Activated T-helper 1 cell treated with Interleukin-2 at 50 U/mL for 16 hours (primary cell): Measurements from ENCODE around the gene TRIM29.
"Not testable (repeated sequence)": the region's sequence is repeated elsewhere in the genome, so short reads cannot be mapped to it uniquely, and the experiment has no call there.

Source experiments
- DNase-seq: peaks from one replicate; pipeline ENCODE4 v3.0.0-alpha.2; 2020; ENCODE audit warnings: low read depth

Gene TRIM29

GRCh38 chr11:120172054-120172911 is 34.4 kb upstream of the TRIM29 start:
- DNase-seq: no peak

DNA sequence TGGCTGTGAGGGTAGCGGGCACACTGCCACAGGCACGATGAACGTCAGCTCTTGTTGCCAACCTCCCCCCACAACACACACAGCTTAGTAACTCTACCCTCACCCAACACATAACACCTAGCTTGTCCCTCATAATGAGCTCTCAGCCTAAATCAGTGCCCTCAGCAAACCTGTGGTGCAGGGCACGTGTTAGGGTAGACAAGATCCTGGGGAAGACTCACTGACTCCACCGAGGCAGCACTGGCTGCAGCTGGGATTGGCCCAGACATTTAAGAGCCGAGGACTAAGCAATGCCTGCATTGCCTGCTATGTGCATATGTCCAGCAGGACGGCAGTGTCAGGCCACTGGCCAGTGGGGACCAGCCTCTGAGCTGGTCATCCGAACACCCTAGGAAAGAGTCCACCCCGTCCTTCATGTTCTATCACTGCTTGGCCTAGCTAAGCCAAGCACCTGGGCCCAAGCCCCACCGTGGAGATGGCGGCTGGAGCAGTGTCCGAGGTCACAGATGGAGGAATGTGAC is 32.9 kb upstream of the TRIM29 start:
- no peak for DNase-seq

- no peak for DNase-seq
Measured at GRCh38 chr11:120169981-120170698, 32.2 kb upstream of the TRIM29 start.

- peak; percentile 33 for DNase-seq
Measured at GRCh38 chr11:120168960-120169681, 31.2 kb upstream of the TRIM29 start.

GRCh38 chr11:120168108-120168959 is 30.4 kb upstream of the TRIM29 start:
- no peak for DNase-seq

DNA sequence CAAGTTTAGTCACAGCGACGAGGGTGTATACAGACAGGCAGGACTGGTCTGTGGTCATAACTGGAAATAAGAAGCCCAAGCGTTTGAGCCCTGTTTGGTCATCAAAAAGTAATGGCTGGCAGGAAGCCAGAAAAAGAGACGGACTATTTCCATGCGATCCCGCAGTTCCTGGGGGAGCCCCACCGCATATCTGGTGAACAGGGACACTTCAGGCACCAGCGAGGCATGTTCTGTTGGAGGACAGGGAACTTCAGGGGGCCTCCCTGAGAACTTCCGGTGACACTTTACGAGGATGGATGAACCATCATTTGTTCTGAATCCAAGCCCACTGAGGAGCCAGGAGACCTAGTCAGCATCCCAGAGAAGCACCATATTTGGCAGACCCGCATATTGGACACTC is 29.7 kb upstream of the TRIM29 start:
- no peak for DNase-seq

DNA sequence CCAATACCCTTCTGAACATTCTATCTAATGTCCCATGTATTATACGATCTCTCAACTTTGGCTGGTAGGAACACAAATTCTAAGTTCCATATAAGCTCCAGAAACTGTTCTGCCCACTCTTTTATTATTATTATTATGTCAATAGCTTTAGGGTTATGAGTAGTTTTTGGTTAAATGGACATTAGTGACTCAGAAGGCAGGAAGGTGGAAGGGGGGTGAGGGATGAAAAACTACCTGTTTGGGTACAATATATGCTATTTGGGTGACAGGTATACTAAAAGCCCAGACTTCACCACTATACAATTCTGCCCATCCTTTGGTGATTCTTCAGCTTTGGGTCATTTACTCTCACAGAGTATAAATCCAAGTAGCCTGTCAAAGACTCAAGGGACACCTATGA is 22.5 kb upstream of the TRIM29 start:
- DNase-seq: no peak

GRCh38 chr11:120153221-120153620 is 15.3 kb upstream of the TRIM29 start:
- DNase-seq: no peak

DNA sequence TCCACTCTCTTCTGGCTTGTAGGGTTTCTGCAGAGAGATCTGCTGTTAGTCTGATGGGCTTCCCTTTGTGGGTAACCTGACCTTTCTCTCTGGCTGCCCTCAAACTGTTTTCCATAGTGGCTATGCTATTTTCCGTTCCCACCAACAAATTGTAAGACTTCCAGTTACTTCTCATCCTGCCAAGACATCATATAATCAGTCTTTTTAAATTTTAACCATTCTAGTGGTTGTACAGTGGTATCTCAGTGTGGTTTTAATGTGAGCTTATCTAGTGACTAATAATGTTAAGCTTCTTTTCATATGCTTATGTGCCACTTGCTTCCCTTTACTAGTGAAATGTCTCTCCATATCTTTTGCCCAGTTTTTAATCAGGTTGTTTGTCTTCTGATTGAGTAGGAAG is 13.6 kb upstream of the TRIM29 start:
- DNase-seq: no peak

GRCh38 chr11:120149246-120149645 is 11.3 kb upstream of the TRIM29 start:
- no peak for DNase-seq

DNA sequence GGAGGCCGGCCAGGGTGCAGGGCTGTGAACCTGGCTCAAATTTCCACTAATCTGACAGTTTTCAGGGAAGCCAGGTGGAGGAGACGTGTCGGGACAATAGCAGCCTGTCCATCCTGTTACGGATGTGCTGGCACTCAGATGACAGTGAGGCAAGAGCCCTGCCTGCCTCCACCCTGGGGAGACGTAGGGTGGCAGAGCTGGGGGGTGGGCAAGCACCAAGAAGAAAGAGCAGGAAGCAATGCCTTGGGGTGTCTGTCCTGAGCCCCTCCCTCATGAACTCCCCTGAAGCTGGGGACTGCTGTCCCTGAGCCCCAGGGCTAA is 10.0 kb upstream of the TRIM29 start:
- DNase-seq: no peak

DNA sequence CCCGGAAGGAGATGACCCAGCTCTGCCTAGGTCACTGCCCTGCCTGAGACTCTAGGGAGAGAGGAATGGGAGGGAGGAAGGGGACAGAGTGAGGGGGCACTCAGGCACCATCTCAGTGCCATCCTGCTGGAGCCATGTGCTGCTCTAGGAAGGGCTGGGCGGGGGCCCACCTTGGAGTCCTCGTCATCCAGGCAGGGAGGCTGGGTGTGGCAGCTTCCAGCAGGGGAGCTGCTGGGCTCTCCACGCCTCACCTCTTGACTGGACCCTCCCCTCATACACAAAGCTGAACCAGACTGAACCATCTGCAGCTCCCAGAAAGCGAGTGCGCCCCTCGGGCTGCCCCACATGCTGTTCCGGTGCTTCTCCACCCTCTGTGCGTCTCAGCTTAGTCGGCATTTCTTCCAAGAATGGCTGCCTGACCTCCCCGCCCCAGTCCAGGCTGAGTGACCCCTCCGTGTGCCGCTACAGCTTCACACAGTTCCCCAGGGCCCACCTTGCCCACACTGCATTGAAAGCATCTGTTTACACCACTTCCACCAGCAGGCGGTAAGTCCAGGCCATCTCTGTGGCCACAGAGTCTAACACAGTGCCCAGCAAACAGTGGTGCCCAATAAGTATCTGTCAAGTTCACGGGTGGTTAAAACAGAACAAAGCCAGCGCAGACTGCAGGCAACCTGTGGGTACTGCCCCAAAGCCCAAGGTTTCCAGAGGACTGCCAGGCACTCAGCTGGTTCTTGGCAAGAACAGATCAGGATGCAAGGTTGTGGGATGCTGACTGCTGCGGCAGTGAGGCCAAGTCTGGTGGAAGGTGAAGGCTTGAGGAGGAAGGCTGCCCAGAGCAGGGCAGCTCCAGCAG is 9.4 kb upstream of the TRIM29 start:
- no peak for DNase-seq

- no peak for DNase-seq
Measured at GRCh38 chr11:120146413-120147093, 8.6 kb upstream of the TRIM29 start.

DNA sequence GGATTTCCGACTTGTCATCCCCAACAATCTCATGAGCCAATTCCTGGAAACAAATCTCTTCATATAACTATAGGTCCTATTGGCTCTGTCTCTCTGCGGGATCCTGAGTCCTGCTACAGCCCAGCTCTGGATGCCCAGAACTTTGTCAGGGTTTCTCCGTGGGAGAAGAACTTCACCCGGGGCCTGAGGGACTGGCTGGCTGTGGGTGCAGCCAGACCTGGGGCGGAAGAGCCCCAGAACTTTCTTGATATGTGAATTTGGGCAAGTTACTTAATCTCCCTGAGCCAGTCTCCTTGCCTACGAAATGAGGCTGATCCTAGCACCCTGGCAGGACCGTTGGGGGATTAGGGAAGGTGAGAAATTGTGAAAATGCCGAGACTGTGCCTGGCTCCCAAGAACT is 6.6 kb upstream of the TRIM29 start:
- no peak for DNase-seq

GRCh38 chr11:120143472-120143871 is 5.6 kb upstream of the TRIM29 start:
- DNase-seq: not testable (repeated sequence)

DNA sequence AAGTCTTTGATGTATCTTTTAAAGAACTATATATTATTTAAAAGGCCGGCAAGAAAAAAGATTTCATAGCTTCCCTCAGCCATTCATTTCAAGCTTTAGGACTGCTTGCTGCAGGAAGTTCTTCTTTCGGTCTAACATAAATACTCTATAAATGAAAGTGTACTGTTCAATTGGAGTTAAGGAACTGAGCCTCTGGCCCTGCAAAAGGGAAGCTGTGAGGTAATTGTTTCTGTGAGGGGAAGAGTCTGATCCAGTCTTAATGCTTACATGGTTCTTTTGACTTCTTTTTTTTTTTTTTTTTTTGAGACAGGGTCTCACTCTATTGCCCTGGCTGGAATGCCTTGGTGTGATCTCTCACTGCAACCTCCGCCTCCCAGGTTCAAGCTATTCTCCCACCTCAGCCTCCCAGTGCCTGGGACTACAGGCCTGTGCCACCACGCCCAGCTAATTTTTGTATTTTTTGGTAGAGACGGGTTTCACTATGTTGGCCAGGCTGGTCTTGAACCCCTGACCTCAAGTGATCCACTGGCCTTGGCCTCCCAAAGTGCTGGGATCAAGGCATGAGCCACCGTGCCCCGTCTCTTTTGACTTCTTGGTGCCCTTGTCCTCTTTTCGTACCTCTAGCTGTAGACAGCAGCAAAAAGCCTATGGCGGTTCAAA is 4.7 kb upstream of the TRIM29 start:
- no peak for DNase-seq

DNA sequence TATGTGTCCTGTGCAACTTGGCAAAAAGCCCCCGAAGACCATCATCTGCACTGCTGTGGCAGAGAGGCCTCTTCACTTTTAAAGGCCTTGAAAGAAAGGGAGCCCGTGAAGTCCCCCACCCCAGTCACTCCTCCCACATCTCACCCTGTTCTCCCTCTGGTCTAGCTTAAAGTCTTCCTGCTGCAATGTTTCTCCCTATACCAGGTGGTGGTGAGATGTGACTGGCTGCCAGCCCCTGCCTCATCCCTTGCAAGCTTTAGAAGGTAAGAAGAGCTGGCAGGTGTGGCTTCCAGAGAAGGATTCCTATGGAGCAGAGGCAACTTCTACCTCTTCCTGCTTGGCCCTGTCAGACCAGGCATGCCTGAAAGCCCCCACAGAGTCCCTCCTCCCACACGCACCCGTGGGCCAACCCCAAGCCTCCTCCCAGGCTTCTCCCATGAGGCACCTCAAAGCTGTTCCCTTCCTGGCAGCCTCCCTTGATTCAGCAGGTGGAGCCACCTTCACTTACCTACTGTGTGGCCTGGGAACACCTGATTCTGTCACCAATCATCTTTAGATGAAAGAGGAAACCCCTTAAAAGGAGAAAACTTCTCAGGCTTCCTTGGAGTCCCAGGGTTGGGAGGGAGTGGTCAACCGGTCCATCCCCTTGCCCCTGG is 4.0 kb upstream of the TRIM29 start:
- DNase-seq: no peak

DNA sequence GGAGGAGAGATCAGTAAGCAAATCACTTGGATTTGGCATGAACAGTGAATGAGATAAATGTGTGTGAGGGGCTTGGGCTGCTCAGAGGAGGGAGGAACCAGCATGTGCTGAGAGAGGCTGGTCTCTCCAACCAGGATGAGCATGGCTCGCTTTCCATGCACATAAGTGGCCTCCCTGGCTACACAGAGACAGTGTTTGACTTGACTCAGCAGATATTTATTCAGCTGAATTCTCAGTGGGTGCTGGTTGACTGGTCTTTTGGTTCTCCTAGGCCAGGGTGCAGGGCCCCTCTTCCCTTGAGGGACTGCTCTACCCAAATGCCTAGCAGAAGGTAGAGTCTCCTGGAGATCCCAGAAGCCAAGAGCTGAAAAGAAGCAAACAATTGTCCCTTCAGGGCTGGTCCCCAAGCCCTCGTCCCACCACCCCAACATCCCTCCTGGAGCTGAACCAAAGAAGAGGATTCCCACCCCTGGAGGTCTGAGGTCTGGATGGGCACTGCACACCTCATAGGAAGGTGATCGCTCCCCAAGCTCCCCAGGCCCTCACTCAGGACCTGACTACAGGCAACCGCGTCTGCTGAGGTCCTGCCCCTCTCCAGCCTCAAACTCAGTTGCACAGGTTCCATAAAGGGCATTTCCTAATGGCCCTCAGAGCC is 3.3 kb upstream of the TRIM29 start:
- no peak for DNase-seq
